ENCODE measurements around the gene RBPJL. TPM values are rescaled to one million over a fixed set of nuclear protein-coding genes. Genes with fewer than 3 reads are reported as not detected.

Gene RBPJL
- total RNA-seq, 1 experiment from 2014 or later: not detected

GRCh38 chr20:45303586-45304463, 2.8 kb upstream of the RBPJL start:
- H3K79me2 ChIP-seq (ENCODE audit: low read depth): no peaks in the 10 kb centered on the region
- no peak for DNase-seq
- no peak overlapping the region for H3K4me3 ChIP-seq
- no peak overlapping the region for H3K27ac ChIP-seq
- no peak overlapping the region for H2AFZ ChIP-seq
- H3K4me2 ChIP-seq: no peak overlapping the region
- intact Hi-C loops (cut with micrococcal nuclease; ENCODE audit: unreplicated experiment): no loop called here
- no peaks in the 10 kb centered on the region for H3K36me3 ChIP-seq (ENCODE audit: low read depth)
- POLR2A ChIA-PET (ENCODE audit: unreplicated experiment): interaction anchor here (0.6 kb wide), 2 partner anchors 199 to 258 kb away, joined by 6 to 7 read pairs; no protein-coding TSS in a partner anchor
- CTCF ChIA-PET: interaction anchor here (1.1 kb wide), 1 partner anchor 10 kb away, joined by 5 read pairs; no protein-coding TSS in a partner anchor
- no peaks in the 10 kb centered on the region for H3K4me1 ChIP-seq (replicated peaks; ENCODE audit: insufficient read depth)
- no peaks in the 10 kb centered on the region for H3K27me3 ChIP-seq (ENCODE audit: insufficient read depth, low read depth)
- H3K9me2 ChIP-seq (ENCODE audit: insufficient read depth): no peaks in the 10 kb centered on the region
- no peaks in the 10 kb centered on the region for H3K9me3 ChIP-seq (ENCODE audit: insufficient read depth, low read depth)
- no TSS peak for BruUV-seq (replicated peaks)
- H3F3A ChIP-seq (ENCODE audit: insufficient read depth, low read depth): no peaks in the 10 kb centered on the region
- H4K20me1 ChIP-seq (ENCODE audit: insufficient read depth): no peaks in the 10 kb centered on the region
- TF ChIP-seq EZH2 (IDR thresholded peaks at IDR 0.05; ENCODE audit: low read depth): no peak

- Histone ChIP-seq H3F3A (ENCODE audit: insufficient read depth, low read depth) (no peaks in the 10 kb centered on the region), H3K79me2 (ENCODE audit: low read depth) (no peaks in the 10 kb centered on the region), H3K9me3 (ENCODE audit: insufficient read depth, low read depth) (no peaks in the 10 kb centered on the region), H3K4me2 (no peak overlapping the region), H3K27me3 (ENCODE audit: insufficient read depth, low read depth) (no peaks in the 10 kb centered on the region), H3K4me3 (no peak overlapping the region), H4K20me1 (ENCODE audit: insufficient read depth) (no peaks in the 10 kb centered on the region), H3K27ac (no peak overlapping the region), H3K9me2 (ENCODE audit: insufficient read depth) (no peaks in the 10 kb centered on the region), H3K36me3 (ENCODE audit: low read depth) (no peaks in the 10 kb centered on the region), H2AFZ (no peak overlapping the region), H3K4me1 (replicated peaks; ENCODE audit: insufficient read depth) (no peaks in the 10 kb centered on the region)
- no peak for TF ChIP-seq EZH2 (IDR thresholded peaks at IDR 0.05; ENCODE audit: low read depth)
- no peak for TF ChIP-seq CTCF (conservative IDR thresholded peaks at IDR 0.05)
- POLR2A ChIA-PET (ENCODE audit: unreplicated experiment): no interaction called here
- intact Hi-C loops (cut with micrococcal nuclease; ENCODE audit: unreplicated experiment): no loop called here
- DNase-seq: no peak
- CTCF ChIA-PET: interaction anchor here (1.3 kb wide), 1 partner anchor 10 kb away, joined by 4 read pairs; no protein-coding TSS in a partner anchor
- no TSS peak for BruUV-seq (replicated peaks)
Measured at GRCh38 chr20:45304464-45304999, 2.1 kb upstream of the RBPJL start.

- POLR2A ChIA-PET (ENCODE audit: unreplicated experiment): no interaction called here
- BruUV-seq (replicated peaks): no TSS peak
- TF ChIP-seq CTCF (conservative IDR thresholded peaks at IDR 0.05): no peak
- no peak for TF ChIP-seq EZH2 (IDR thresholded peaks at IDR 0.05; ENCODE audit: low read depth)
Measured at GRCh38 chr20:45305262-45305661, 1.4 kb upstream of the RBPJL start.

More at GRCh38 chr20:45305262-45305661, 1.4 kb upstream of the RBPJL start:
- no peaks in the 10 kb centered on the region for H3K27me3 ChIP-seq (ENCODE audit: insufficient read depth, low read depth)
- H3K4me2 ChIP-seq: no peak overlapping the region
- CTCF ChIA-PET: interaction anchor here (0.6 to 1.3 kb wide), 4 partner anchors 11 to 466 kb away, joined by 3 to 7 read pairs (median 4); no protein-coding TSS in a partner anchor
- H3K27ac ChIP-seq: no peak overlapping the region
- no peak overlapping the region for H3K4me3 ChIP-seq
- H3K4me1 ChIP-seq (replicated peaks; ENCODE audit: insufficient read depth): no peaks in the 10 kb centered on the region
- intact Hi-C loops (cut with micrococcal nuclease; ENCODE audit: unreplicated experiment): no loop called here
- no peaks in the 10 kb centered on the region for H3K79me2 ChIP-seq (ENCODE audit: low read depth)
- H4K20me1 ChIP-seq (ENCODE audit: insufficient read depth): no peaks in the 10 kb centered on the region
- H3K9me2 ChIP-seq (ENCODE audit: insufficient read depth): no peaks in the 10 kb centered on the region
- no peaks in the 10 kb centered on the region for H3K36me3 ChIP-seq (ENCODE audit: low read depth)
- H2AFZ ChIP-seq: no peak overlapping the region
- H3F3A ChIP-seq (ENCODE audit: insufficient read depth, low read depth): no peaks in the 10 kb centered on the region
- H3K9me3 ChIP-seq (ENCODE audit: insufficient read depth, low read depth): no peaks in the 10 kb centered on the region
- no peak for DNase-seq
